ENCODE data around the gene IGSF3. TPM values are rescaled to one million over a fixed set of nuclear protein-coding genes. Genes with fewer than 3 reads are reported as not detected.

Gene IGSF3
- total RNA-seq, 2 experiments from 2014 or later = 0.11 to 0.16 TPM

DNA sequence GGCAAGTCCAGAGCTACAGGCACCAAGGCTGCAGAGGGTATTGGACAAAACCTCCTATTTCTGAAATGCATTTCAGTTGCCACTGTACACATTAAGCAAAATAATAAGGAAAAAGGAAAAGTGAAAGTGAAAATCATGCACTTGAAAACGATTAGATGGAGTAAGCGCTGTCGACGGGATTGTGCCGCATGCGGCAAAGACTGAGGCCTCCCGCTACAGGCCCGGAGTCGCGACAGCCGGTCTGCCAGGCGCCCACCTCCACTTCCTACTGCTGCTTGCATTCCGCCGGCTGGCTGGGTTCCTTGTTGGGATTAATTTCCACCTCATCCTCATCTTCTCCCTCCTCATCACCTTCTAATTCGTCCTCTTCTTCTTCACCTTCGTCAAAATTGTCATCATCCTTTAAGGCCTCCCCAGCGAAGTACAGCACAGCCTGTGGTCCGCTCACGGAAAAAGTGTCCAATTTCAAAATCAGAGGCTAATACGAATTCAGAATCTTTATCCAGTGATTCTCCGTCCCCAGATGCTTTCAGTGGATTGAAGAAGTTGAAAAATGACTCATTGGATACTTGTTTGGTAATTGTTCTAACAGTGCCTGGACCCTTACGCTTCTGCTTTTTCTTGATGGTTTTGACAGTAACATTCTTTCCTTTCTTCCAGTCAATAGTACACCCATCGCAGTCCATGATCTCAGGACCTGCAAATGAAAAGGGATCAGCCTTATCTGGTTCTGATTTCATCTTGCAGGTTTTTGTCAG is 134.7 kb downstream of the IGSF3 start:
- ATAC-seq (no peak), DNase-seq (no peak)
- CTCF ChIA-PET = no interaction called here
- no peaks in the 10 kb centered on the region for H3K9me3 Mint-ChIP-seq (ENCODE audit: insufficient read depth)
- H3K4me3 Mint-ChIP-seq = no peak overlapping the region
- POLR2A ChIA-PET = no interaction called here
- H3K27ac Mint-ChIP-seq = no peak overlapping the region
- H3K4me1 Mint-ChIP-seq (ENCODE audit: low read depth) = peaks cover 6% of the 10 kb centered on the region
- H3K27me3 Mint-ChIP-seq (ENCODE audit: low read depth) = no peaks in the 10 kb centered on the region
- H3K36me3 Mint-ChIP-seq (ENCODE audit: low read depth) = peaks cover 70% of the 10 kb centered on the region

DNA sequence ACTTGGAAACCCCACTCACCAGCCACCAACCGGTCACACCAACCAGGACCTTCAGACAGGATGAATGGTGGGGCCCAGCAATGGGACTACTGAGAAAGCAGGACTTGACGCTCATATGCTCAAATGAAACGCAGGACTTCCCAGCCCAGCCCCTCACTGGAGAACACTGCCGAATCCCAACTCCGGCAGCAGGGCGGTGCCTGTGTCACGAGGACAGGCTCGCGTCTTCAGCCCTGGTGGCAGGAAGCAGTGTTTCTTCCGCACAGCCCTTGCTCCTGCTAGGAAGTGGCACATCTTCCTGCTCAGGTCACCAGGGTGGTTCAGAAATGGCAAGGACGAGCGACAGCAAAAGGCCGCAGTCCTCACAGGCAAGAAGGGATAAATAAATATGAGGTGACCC is 135.6 kb downstream of the IGSF3 start:
- Mint-ChIP-seq H3K27me3 (ENCODE audit: low read depth) (no peaks in the 10 kb centered on the region), H3K27ac (no peak overlapping the region), H3K9me3 (ENCODE audit: insufficient read depth) (no peaks in the 10 kb centered on the region), H3K36me3 (ENCODE audit: low read depth) (peaks cover 76% of the 10 kb centered on the region), H3K4me1 (ENCODE audit: low read depth) (peaks cover 5% of the 10 kb centered on the region), H3K4me3 (no peak overlapping the region)
- ChIA-PET POLR2A (no interaction called here), CTCF (no interaction called here)
- DNase-seq = no peak
- ATAC-seq = no peak

DNA sequence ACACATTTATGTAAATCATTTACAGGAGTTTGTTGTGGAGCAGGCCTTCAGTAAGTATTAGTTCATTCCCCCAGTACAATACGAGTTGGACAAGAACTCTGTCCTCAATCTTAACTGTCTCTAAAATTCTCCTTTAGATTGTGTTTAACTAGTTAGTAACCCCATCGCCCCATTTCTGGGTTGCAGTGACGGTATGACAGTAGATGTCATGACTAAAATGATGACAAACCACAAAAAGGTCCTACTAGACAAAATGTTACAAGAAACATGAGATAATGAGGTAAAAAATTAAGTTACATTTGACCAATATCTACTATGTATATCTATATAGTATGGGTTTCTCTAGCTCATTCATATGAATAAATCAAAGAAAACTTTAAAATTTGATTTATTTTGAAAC is 137.9 kb downstream of the IGSF3 start:
- CTCF ChIA-PET = interaction anchor here (1.1 to 1.2 kb wide), 2 partner anchors 31 to 391 kb away, joined by 3 read pairs; no protein-coding TSS in a partner anchor
- peaks cover 80% of the 10 kb centered on the region for H3K36me3 Mint-ChIP-seq (ENCODE audit: low read depth)

DNA sequence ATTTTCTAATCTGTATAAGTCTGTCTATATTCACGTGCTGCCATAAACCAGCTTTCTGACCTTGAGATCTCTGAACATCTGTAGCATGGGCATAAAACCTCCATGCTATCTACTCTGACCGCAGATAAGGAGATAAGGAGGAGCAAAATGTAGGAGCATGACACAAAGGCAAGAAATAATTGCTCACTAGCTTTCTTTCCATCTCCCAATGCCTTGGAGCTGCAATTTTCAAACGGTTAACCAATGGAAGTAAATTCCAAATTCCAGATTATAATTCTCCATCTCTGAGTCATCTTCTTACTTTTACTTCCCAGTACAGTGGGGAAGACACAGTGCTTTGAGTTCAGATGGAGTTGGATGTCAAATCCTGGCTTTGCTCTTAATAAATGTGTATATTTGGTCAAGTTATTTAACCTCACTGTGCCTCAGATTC is 138.3 kb downstream of the IGSF3 start:
- H3K27ac Mint-ChIP-seq = no peak overlapping the region
- no peak overlapping the region for H3K4me3 Mint-ChIP-seq
- POLR2A ChIA-PET = no interaction called here
- no peaks in the 10 kb centered on the region for H3K27me3 Mint-ChIP-seq (ENCODE audit: low read depth)
- DNase-seq = no peak
- CTCF ChIA-PET = interaction anchor here (1.1 kb wide), 1 partner anchor 390 kb away, joined by 3 read pairs; no protein-coding TSS in a partner anchor
- ATAC-seq = no peak
- peaks cover 78% of the 10 kb centered on the region for H3K36me3 Mint-ChIP-seq (ENCODE audit: low read depth)
- peaks cover 5% of the 10 kb centered on the region for H3K4me1 Mint-ChIP-seq (ENCODE audit: low read depth)
- H3K9me3 Mint-ChIP-seq (ENCODE audit: insufficient read depth) = peaks cover 6% of the 10 kb centered on the region

More for the DNA sequence above, 137.9 kb downstream of the IGSF3 start:
- no peak for ATAC-seq
- H3K9me3 Mint-ChIP-seq (ENCODE audit: insufficient read depth) = peaks cover 6% of the 10 kb centered on the region
- POLR2A ChIA-PET = no interaction called here
- H3K4me3 Mint-ChIP-seq = no peak overlapping the region
- no peak overlapping the region for H3K27ac Mint-ChIP-seq
- H3K27me3 Mint-ChIP-seq (ENCODE audit: low read depth) = no peaks in the 10 kb centered on the region
- H3K4me1 Mint-ChIP-seq (ENCODE audit: low read depth) = peaks cover 5% of the 10 kb centered on the region
- DNase-seq = no peak

DNA sequence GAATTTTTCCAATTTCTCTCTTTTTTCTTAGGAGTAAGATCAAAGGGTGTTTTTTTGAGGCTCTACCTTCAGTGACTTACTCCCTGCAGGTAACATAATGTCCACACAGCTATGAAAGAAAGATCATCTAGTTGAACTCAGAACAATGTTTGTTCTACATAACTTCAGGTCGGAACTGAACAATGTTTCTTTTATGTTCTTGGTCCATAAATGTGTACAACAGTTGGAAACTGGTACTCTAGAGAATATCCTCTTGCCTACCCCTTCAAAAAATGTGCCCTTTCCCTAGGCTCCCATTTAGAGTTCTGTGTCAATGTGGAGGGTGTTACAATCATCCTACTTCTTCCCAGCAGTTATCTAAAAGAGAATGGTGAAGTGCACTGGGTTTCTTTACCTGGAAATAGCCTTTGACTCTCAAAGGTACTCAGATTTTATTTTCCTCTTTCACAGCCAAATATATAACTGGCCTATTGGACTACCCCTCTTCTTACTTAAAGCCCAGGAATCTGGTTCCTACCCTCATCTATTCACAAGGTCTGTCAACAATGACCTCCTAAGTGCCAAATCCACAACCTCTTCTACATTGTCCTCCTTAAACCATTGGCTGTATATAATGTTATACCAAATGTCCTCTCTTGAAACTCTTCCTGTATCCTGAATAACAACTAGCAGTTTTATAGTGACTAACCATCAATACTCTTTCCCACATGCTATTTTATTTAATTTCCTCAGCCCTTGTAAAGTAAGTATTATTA is 139.0 kb downstream of the IGSF3 start:
- peaks cover 76% of the 10 kb centered on the region for H3K36me3 Mint-ChIP-seq (ENCODE audit: low read depth)
- DNase-seq (no peak), ATAC-seq (no peak)
- H3K4me3 Mint-ChIP-seq = no peak overlapping the region
- POLR2A ChIA-PET = no interaction called here
- H3K27ac Mint-ChIP-seq = no peak overlapping the region
- no peaks in the 10 kb centered on the region for H3K27me3 Mint-ChIP-seq (ENCODE audit: low read depth)
- peaks cover 5% of the 10 kb centered on the region for H3K4me1 Mint-ChIP-seq (ENCODE audit: low read depth)
- H3K9me3 Mint-ChIP-seq (ENCODE audit: insufficient read depth) = peaks cover 6% of the 10 kb centered on the region
- CTCF ChIA-PET = interaction anchor here (1.0 kb wide), 1 partner anchor 44 kb away, joined by 3 read pairs; no protein-coding TSS in a partner anchor

DNA sequence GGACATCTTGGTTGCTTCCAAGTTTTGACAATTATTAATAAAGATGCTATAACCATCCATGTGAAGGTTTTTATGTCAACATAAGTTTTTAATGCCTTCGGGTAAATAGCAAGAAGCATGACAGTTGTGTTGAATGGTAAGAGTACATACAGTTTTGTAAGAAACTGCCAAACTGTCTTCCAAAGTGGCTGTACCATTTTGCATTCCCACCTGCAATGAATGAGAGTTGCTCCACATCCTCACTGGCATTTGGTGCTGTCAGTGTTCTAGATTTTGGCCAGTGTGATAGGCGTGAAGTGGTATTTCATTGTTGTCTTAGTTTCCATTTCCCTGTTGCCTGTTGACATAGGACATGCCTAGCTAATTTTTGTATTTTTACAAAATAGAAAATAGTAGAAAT is 142.1 kb downstream of the IGSF3 start:
- Mint-ChIP-seq H3K27me3 (ENCODE audit: low read depth) (no peaks in the 10 kb centered on the region), H3K4me3 (no peak overlapping the region), H3K27ac (no peak overlapping the region), H3K36me3 (ENCODE audit: low read depth) (peaks cover 76% of the 10 kb centered on the region), H3K9me3 (ENCODE audit: insufficient read depth) (peaks cover 6% of the 10 kb centered on the region), H3K4me1 (ENCODE audit: low read depth) (no peaks in the 10 kb centered on the region)
- DNase-seq = no peak
- ATAC-seq = no peak
- CTCF ChIA-PET = no interaction called here
- POLR2A ChIA-PET = no interaction called here

Small RNA genes within 50 kb of the gene (microRNA-seq; reads per million reads assigned to microRNA genes)
- gene MIR320B1 (not detected), gene MIR548AC (not detected)

Other genes starting within 250 kb of the IGSF3 start
- gene CD58, start 96.7 kb downstream of the IGSF3 start, total RNA-seq = 10 to 100 TPM; 23.9 to 24.7 TPM
- 100 to 1,000 TPM; 186 to 189 TPM for gene CD2, start 86.7 kb upstream of the IGSF3 start, total RNA-seq
- under 1 TPM; 0.89 to 0.90 TPM for gene PTGFRN, start 242.2 kb upstream of the IGSF3 start, total RNA-seq

All from activated CD8-positive, alpha-beta T cell treated with anti-CD3 and anti-CD28 coated beads, Interleukin-2, amount 10 ng/mL, durations not matched to agents 7 days and 5 days (primary cell).